Naive thymus-derived CD8-positive, alpha-beta T cell (primary cell): ENCODE data around the gene ATG4B. TPM values are rescaled to one million over a fixed set of nuclear protein-coding genes. Genes with fewer than 3 reads are reported as not detected.
A peak's percentile ranks its signal among the peaks of the same experiment; 100 is the strongest.
"Not testable (repeated sequence)": the region's sequence is repeated elsewhere in the genome, so short reads cannot be mapped to it uniquely, and the experiment has no call there.

Experiments used
- ATAC-seq, 2 donors: fragments of 150-1000 bp; cut with Tn5 transposase in 1 of 2; sonication (Bioruptor Pico), chemical (Tn5 transposase) in 1 of 2; 1 replicate in 1 of 2; 2 replicates in 1 of 2; pipeline ENCODE4 v1.10.0; 2021; ENCODE audit warnings: mild to moderate bottlenecking in 2 of 2, moderate library complexity in 2 of 2
- POLR2A ChIA-PET: fragments of 350-600 bp; sonication (Branson Sonifier 250); formaldehyde crosslinking; loops from one replicate; lab custom pipeline; 2021; ENCODE audit warnings: antibody characterized with exemption; lab: Charles Lee
- DNase-seq, 10 donors: peaks; one replicate each; pipeline versions ENCODE4 v3.0.0 to v3.0.0-alpha.2; 2020 to 2022
- H3K27ac Mint-ChIP-seq, 10 donors: one replicate each; pipeline ENCODE4 v1.8.0; 2020 to 2022; ENCODE audit warnings: mild to moderate bottlenecking in 10 of 10, mixed read lengths in 10 of 10, moderate library complexity in 4 of 10, inconsistent platforms in 1 of 10
- H3K27me3 Mint-ChIP-seq, 5 donors: one replicate each; pipeline ENCODE4 v1.8.0; 2021 to 2022; ENCODE audit warnings: mixed read lengths in 5 of 5
- H3K36me3 Mint-ChIP-seq, 3 donors: one replicate each; pipeline ENCODE4 v1.8.0; 2020 to 2022; ENCODE audit warnings: mixed read lengths in 3 of 3, mild to moderate bottlenecking in 2 of 3, inconsistent platforms in 1 of 3
- H3K4me1 Mint-ChIP-seq, 4 donors: one replicate each; pipeline ENCODE4 v1.8.0; 2021 to 2022; ENCODE audit warnings: mixed read lengths in 4 of 4
- H3K4me3 Mint-ChIP-seq, 10 donors: one replicate each; pipeline ENCODE4 v1.8.0; 2020 to 2022; ENCODE audit warnings: mild to moderate bottlenecking in 10 of 10, mixed read lengths in 10 of 10, moderate library complexity in 6 of 10, inconsistent platforms in 1 of 10
- H3K9me3 Mint-ChIP-seq, 9 donors: one replicate each; pipeline ENCODE4 v1.8.0; 2020 to 2022; ENCODE audit warnings: mixed read lengths in 9 of 9, mild to moderate bottlenecking in 3 of 9, inconsistent platforms in 1 of 9, moderate library complexity in 1 of 9
- polyA plus RNA-seq, 3 donors: library from polyadenylated mRNA; unstranded; fragments of 300-500 nt; fragmentation: Illumina TruSeq; gene quantifications; one replicate each; pipeline ENCODE4 v1.2.3, GENCODE V29; 2021
- total RNA-seq, 8 experiments: library from RNA in 2 of 8; stranded (reverse) in 2 of 8; gene quantifications; one replicate each; pipeline ENCODE4 v1.2.3 and lab custom pipeline; 2021 to 2026

ATG4B gene
- total RNA-seq = 100 to 1,000 TPM; 103 to 104 TPM
- 10 to 100 TPM; 45.8 to 60.1 (median 46.5) TPM for polyA plus RNA-seq
- 55.8 to 87.0 (median 84.1) reads per million in 6 experiments for total RNA-seq (lab: John Stamatoyannopoulos, UW)

- Mint-ChIP-seq H3K36me3 (peaks cover 0 to 18% (median 4%) of the 10 kb centered on the region in 3 donors), H3K27ac (peak within 1 kb of the TSS; percentile 85 to 97 (median 94)), H3K27me3 (no peaks in the 10 kb centered on the region), H3K9me3 (no peaks in the 10 kb centered on the region), H3K4me3 (peak within 1 kb of the TSS; percentile 80 to 98 (median 91)), H3K4me1 (peaks cover 31 to 61% (median 57%) of the 10 kb centered on the region in 4 donors)
- ATAC-seq (peak; percentile 67 to 73), DNase-seq (peak; percentile 55 to 93 (median 70))
- POLR2A ChIA-PET = interaction anchor here (1.0 to 2.8 kb wide), 7 partner anchors 28 to 1071 kb away, joined by 4 to 19 read pairs (median 7); partner anchors contain the start of genes D2HGDH, DTYMK, HDLBP and ING5
These were observed at the start of gene ATG4B, which contains the start of gene THAP4 for GRCh38 chr2:241637018-241637794. ATG4B (plus strand) TSS chr2:241637693; CDS start chr2:241637715, 22 bp downstream. THAP4 (minus strand) TSS chr2:241637158; CDS start chr2:241637017, 141 bp downstream.

- ATAC-seq, H3K27me3 Mint-ChIP-seq, POLR2A ChIA-PET, H3K4me3 Mint-ChIP-seq, DNase-seq, H3K4me1 Mint-ChIP-seq, H3K27ac Mint-ChIP-seq: not testable (repeated sequence)
- Mint-ChIP-seq H3K9me3 (peaks cover 3 to 34% (median 12%) of the 10 kb centered on the region in 9 donors), H3K36me3 (peaks cover 24 to 44% (median 30%) of the 10 kb centered on the region in 3 donors)
These were observed 47.6 kb upstream of the ATG4B start for GRCh38 chr2:241589863-241590262.

GRCh38 chr2:241590496-241591455 lies 46.7 kb upstream of the ATG4B start:
- Mint-ChIP-seq H3K9me3 (peaks cover 3 to 26% (median 12%) of the 10 kb centered on the region in 9 donors), H3K36me3 (peaks cover 16 to 37% (median 30%) of the 10 kb centered on the region in 3 donors)
- H3K27me3 Mint-ChIP-seq, H3K4me3 Mint-ChIP-seq, H3K4me1 Mint-ChIP-seq, ATAC-seq, H3K27ac Mint-ChIP-seq, DNase-seq, POLR2A ChIA-PET: not testable (repeated sequence)

GRCh38 chr2:241592126-241592845 lies 45.2 kb upstream of the ATG4B start:
- H3K36me3 Mint-ChIP-seq = peaks cover 20 to 25% (median 21%) of the 10 kb centered on the region in 3 donors
- H3K9me3 Mint-ChIP-seq = peaks cover 0 to 12% (median 3%) of the 10 kb centered on the region in 9 donors
- H3K4me3 Mint-ChIP-seq = no peak overlapping the region
- no peaks in the 10 kb centered on the region for H3K4me1 Mint-ChIP-seq
- H3K27me3 Mint-ChIP-seq = no peaks in the 10 kb centered on the region
- H3K27ac Mint-ChIP-seq = no peak overlapping the region
- DNase-seq (no peak), ATAC-seq (no peak)
- POLR2A ChIA-PET = no interaction called here

GRCh38 chr2:241593271-241593670 lies 44.2 kb upstream of the ATG4B start:
- Mint-ChIP-seq H3K27ac (peak overlapping the region in 1 of 10 donors; percentile 3), H3K9me3 (peaks cover 0 to 3% (median 0%) of the 10 kb centered on the region in 9 donors), H3K4me3 (no peak overlapping the region), H3K27me3 (no peaks in the 10 kb centered on the region), H3K4me1 (peaks cover 0 to 3% (median 0%) of the 10 kb centered on the region in 4 donors), H3K36me3 (peaks cover 13 to 28% (median 15%) of the 10 kb centered on the region in 3 donors)
- POLR2A ChIA-PET = no interaction called here
- DNase-seq (no peak), ATAC-seq (no peak)

- DNase-seq = peak in 1 of 10 donors; percentile 23
- H3K36me3 Mint-ChIP-seq = peaks cover 0 to 51% (median 9%) of the 10 kb centered on the region in 3 donors
- ATAC-seq = no peak
- no peak overlapping the region for H3K4me3 Mint-ChIP-seq
- no peaks in the 10 kb centered on the region for H3K27me3 Mint-ChIP-seq
- H3K4me1 Mint-ChIP-seq = peaks cover 0 to 5% (median 0%) of the 10 kb centered on the region in 4 donors
- POLR2A ChIA-PET = no interaction called here
- H3K9me3 Mint-ChIP-seq = no peaks in the 10 kb centered on the region
- H3K27ac Mint-ChIP-seq = peak overlapping the region in 1 of 10 donors; percentile 13
These were observed 41.8 kb upstream of the ATG4B start for GRCh38 chr2:241595600-241596140.

GRCh38 chr2:241597561-241597960 lies 39.9 kb upstream of the ATG4B start:
- POLR2A ChIA-PET = no interaction called here

GRCh38 chr2:241598061-241598460 lies 39.4 kb upstream of the ATG4B start:
- no peak for ATAC-seq
- Mint-ChIP-seq H3K4me1 (peaks cover 0 to 5% (median under 1%) of the 10 kb centered on the region in 4 donors), H3K27ac (no peak overlapping the region), H3K9me3 (no peaks in the 10 kb centered on the region), H3K36me3 (peaks cover 0 to 59% (median 13%) of the 10 kb centered on the region in 3 donors), H3K4me3 (no peak overlapping the region), H3K27me3 (no peaks in the 10 kb centered on the region)
- DNase-seq = no peak
- POLR2A ChIA-PET = no interaction called here

More at GRCh38 chr2:241597561-241597960, 39.9 kb upstream of the ATG4B start:
- H3K27ac Mint-ChIP-seq = peak overlapping the region in 2 of 10 donors; percentile 23 to 40
- H3K4me1 Mint-ChIP-seq = peaks cover 0 to 5% (median under 1%) of the 10 kb centered on the region in 4 donors
- no peak overlapping the region for H3K4me3 Mint-ChIP-seq
- ATAC-seq (no peak), DNase-seq (no peak)
- H3K9me3 Mint-ChIP-seq = no peaks in the 10 kb centered on the region
- H3K27me3 Mint-ChIP-seq = no peaks in the 10 kb centered on the region
- peaks cover 0 to 61% (median 13%) of the 10 kb centered on the region in 3 donors for H3K36me3 Mint-ChIP-seq

GRCh38 chr2:241598487-241598886 lies 39.0 kb upstream of the ATG4B start:
- no peaks in the 10 kb centered on the region for H3K9me3 Mint-ChIP-seq
- peaks cover 0 to 5% (median under 1%) of the 10 kb centered on the region in 4 donors for H3K4me1 Mint-ChIP-seq
- POLR2A ChIA-PET = no interaction called here
- H3K4me3 Mint-ChIP-seq = no peak overlapping the region
- no peak for ATAC-seq
- DNase-seq = no peak
- H3K36me3 Mint-ChIP-seq = peaks cover 0 to 61% (median 13%) of the 10 kb centered on the region in 3 donors
- no peaks in the 10 kb centered on the region for H3K27me3 Mint-ChIP-seq
- no peak overlapping the region for H3K27ac Mint-ChIP-seq

- Mint-ChIP-seq H3K4me1 (peaks cover 0 to 5% (median under 1%) of the 10 kb centered on the region in 4 donors), H3K36me3 (peaks cover 0 to 56% (median 9%) of the 10 kb centered on the region in 3 donors), H3K27ac (peak overlapping the region in 1 of 10 donors; percentile 71), H3K27me3 (no peaks in the 10 kb centered on the region), H3K9me3 (no peaks in the 10 kb centered on the region), H3K4me3 (no peak overlapping the region)
- ATAC-seq = no peak
- DNase-seq = no peak
- POLR2A ChIA-PET = no interaction called here
These were observed 37.9 kb upstream of the ATG4B start for GRCh38 chr2:241599615-241600014.

- Mint-ChIP-seq H3K27me3 (no peaks in the 10 kb centered on the region), H3K9me3 (no peaks in the 10 kb centered on the region), H3K36me3 (peaks cover 0 to 61% (median 9%) of the 10 kb centered on the region in 3 donors), H3K27ac (no peak overlapping the region), H3K4me3 (no peak overlapping the region), H3K4me1 (peaks cover 0 to 6% (median under 1%) of the 10 kb centered on the region in 4 donors)
- POLR2A ChIA-PET = no interaction called here
- DNase-seq (no peak), ATAC-seq (no peak)
These were observed 35.7 kb upstream of the ATG4B start for GRCh38 chr2:241601841-241602240.
